Activated CD8-positive, alpha-beta memory T cell treated with anti-CD3 and anti-CD28 coated beads for 36 hours (primary cell): Measurements from ENCODE around the gene RRAGA. TPM values are rescaled to one million over a fixed set of nuclear protein-coding genes. Genes with fewer than 3 reads are reported as not detected.
"Not testable (repeated sequence)": the region's sequence is repeated elsewhere in the genome, so short reads cannot be mapped to it uniquely, and the experiment has no call there.

Source experiments
- CTCF ChIA-PET: fragments of 350-600 bp; sonication (Branson Sonifier 250); formaldehyde crosslinking; loops from one replicate; lab custom pipeline; 2021; ENCODE audit warnings: antibody characterized with exemption; lab: Charles Lee
- POLR2A ChIA-PET: fragments of 350-600 bp; sonication (Branson Sonifier 250); formaldehyde crosslinking; loops from one replicate; lab custom pipeline; 2021; ENCODE audit warnings: antibody characterized with exemption; lab: Charles Lee
- total RNA-seq, 2 experiments: library from RNA; stranded (reverse); gene quantifications; one replicate each; pipeline ENCODE4 v1.2.3, GENCODE V29; 2021

RRAGA gene
- total RNA-seq, result 10 to 100 TPM; 64.2 to 66.7 TPM

DNA sequence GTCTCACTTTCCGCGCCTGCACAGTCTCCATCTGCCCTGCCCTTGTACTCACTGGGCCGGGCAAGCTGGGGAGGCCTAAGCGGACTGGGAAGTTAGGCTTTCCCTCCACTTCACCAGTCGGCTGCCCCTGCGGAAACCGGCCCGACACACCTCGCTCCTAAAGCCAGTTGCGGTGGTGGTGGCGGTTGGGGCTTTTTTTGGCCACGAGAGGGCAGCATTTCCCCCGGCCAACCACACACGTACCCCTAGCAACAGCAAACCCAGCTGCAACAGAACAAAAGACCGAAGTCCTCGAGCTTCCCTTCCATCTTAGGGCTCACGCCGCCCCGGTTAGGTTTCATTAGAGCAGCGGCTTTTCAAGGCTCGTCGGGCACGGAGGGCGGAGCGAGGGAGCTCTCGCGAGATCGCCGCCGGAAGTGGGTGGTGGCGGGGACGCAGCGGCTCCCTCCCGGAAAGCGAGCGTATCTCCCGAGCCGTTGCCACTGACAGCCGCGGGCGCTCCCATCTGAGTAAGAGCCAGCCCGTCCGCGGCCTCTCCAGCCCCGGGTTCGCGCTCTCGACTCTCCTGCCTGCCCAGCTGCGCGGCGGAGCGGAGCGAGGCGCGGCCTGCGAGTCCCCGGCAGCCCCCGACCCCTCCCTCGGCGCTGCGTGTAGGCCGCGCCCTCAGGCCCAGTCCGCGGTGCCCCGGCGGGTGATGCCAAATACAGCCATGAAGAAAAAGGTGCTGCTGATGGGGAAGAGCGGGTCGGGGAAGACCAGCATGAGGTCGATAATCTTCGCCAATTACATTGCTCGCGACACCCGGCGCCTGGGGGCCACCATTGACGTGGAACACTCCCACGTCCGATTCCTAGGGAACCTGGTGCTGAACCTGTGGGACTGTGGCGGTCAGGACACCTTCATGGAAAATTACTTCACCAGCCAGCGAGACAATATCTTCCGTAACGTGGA lies at the start of gene RRAGA:
Gene RRAGA, plus strand, starts transcription at position 462 of the 951 bp plus-strand sequence. Its CDS starts 233 bp downstream, at position 695.
- CTCF ChIA-PET, result interaction anchor here (0.6 to 3.5 kb wide), 5 partner anchors 52 to 408 kb away, joined by 3 to 10 read pairs (median 6); no protein-coding TSS in a partner anchor

DNA sequence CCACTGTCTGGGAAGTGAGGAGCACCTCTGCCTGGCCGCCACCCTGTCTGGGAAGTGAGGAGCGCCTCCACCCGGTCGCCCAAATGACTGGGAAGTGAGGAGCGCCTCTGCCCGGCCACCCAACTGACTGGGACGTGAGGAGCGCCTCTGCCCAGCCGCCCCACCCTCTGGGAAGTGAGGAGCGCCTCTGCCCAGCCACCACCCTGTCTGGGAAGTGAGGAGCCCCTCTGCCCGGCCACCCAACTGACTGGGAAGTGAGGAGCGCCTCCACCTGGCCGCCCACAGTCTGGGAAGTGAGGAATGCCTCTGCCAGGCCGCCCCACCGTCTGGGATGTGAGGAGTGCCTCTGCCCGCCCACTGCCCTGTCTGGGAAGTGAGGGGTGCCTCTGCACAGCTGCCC lies 49.1 kb upstream of the RRAGA start:
- ChIA-PET POLR2A (no interaction called here), CTCF (no interaction called here)

More for the DNA sequence above, at the start of gene RRAGA:
- POLR2A ChIA-PET, result interaction anchor here (0.9 to 1.2 kb wide), 4 partner anchors 81 to 331 kb away, joined by 3 read pairs; partner anchors contain the start of gene RPS6

GRCh38 chr9:19009391-19009965 lies 39.7 kb upstream of the RRAGA start:
- ChIA-PET CTCF (interaction anchor here (0.6 kb wide), 1 partner anchor 11 kb away, joined by 4 read pairs; no protein-coding TSS in a partner anchor), POLR2A (no interaction called here)

DNA sequence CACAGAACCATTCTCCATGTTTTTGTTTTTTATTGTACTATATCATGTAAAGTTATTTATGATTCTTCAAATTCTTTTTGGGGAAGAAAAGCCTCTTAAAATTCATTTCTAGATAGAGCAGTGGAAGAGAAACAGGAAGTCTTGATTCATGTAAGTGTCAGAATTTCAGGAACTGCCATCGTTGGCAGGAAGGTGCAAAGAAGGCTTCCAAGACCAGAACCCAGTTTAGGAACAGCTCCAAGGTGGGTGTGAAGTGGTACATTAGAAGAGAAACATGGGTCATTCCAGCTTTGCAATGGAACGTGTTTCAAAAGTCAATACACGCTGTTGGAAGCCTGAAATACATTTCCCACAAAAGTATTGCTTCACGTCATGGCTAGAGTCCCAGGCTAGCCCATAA lies 31.0 kb upstream of the RRAGA start:
- ChIA-PET CTCF (no interaction called here), POLR2A (no interaction called here)

- ChIA-PET POLR2A (no interaction called here), CTCF (interaction anchor here (0.7 kb wide), 1 partner anchor 11 kb away, joined by 4 read pairs; no protein-coding TSS in a partner anchor)
These were observed 28.3 kb upstream of the RRAGA start for GRCh38 chr9:19020886-19021455.

- CTCF ChIA-PET, POLR2A ChIA-PET: not testable (repeated sequence)
These were observed 27.6 kb upstream of the RRAGA start for GRCh38 chr9:19021649-19022048.

GRCh38 chr9:19022206-19022605 lies 27.0 kb upstream of the RRAGA start:
- ChIA-PET CTCF (no interaction called here), POLR2A (no interaction called here)

DNA sequence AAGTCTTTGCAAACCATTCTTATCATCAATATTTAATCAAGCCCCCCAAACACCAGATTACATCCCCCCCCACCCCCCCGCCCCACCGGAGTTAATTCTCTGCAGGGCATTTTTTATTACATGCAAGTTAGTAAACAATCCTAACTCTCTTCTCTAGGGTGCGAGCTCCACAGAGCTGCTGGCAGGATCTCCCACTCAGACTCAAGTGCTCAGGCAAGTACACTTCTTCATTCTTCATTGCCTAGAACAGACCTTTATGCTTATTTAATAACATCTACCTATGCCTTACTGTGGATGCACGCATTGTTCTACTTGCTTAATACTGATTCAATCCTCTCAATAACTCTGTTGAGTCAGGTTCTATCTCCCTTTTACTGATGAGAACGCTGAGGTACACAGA lies 26.1 kb upstream of the RRAGA start:
- ChIA-PET CTCF (no interaction called here), POLR2A (no interaction called here)

GRCh38 chr9:19026375-19026774 lies 22.9 kb upstream of the RRAGA start:
- ChIA-PET POLR2A (no interaction called here), CTCF (no interaction called here)

- CTCF ChIA-PET, result no interaction called here
- POLR2A ChIA-PET, result no interaction called here
These were observed 21.4 kb upstream of the RRAGA start for GRCh38 chr9:19027825-19028224.

GRCh38 chr9:19028835-19029451 lies 20.3 kb upstream of the RRAGA start:
- CTCF ChIA-PET, result interaction anchor here (0.5 to 1.6 kb wide), 5 partner anchors 14 to 774 kb away, joined by 3 to 5 read pairs (median 4); no protein-coding TSS in a partner anchor
- POLR2A ChIA-PET, result interaction anchor here (0.7 kb wide), 1 partner anchor 576 kb away, joined by 4 read pairs; no protein-coding TSS in a partner anchor

- POLR2A ChIA-PET, result no interaction called here
- CTCF ChIA-PET, result no interaction called here
These were observed 18.3 kb upstream of the RRAGA start for GRCh38 chr9:19030899-19031298.

GRCh38 chr9:19032406-19032805 lies 16.8 kb upstream of the RRAGA start:
- ChIA-PET POLR2A (no interaction called here), CTCF (no interaction called here)

DNA sequence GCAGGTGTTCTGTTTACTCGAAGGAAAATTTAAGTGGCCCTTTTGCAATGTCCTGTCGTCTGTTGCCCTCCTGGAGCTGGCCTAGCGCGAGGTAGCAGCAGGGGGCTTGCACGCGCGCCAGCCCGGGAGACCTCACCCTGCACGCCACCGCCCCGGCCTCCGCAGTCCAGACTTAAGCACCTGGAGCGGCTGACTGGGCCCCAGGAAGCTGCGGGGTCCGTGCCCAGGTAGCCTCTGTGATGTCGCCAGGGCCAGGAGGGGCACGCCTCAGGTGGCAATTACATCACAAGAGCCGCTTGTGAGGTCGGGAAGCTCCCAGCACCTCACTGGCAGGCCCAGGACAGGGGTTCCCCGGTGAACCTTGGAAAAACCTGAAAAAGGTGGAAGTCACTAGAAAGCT lies 16.2 kb upstream of the RRAGA start, which contains the start of gene SAXO1:
Gene SAXO1, minus strand, starts transcription at position 195 of the 400 bp plus-strand sequence. CDS start 301 bp downstream, outside the sequence.
- POLR2A ChIA-PET, result no interaction called here
- CTCF ChIA-PET, result interaction anchor here (0.6 kb wide), 1 partner anchor 180 kb away, joined by 3 read pairs; no protein-coding TSS in a partner anchor

GRCh38 chr9:19036611-19037010 lies 12.6 kb upstream of the RRAGA start:
- CTCF ChIA-PET, result no interaction called here
- POLR2A ChIA-PET, result no interaction called here

- ChIA-PET POLR2A (interaction anchor here (0.7 to 1.2 kb wide), 4 partner anchors 52 to 330 kb away, joined by 3 read pairs; partner anchors contain the start of gene RPS6), CTCF (interaction anchor here (1.0 to 3.5 kb wide), 4 partner anchors 35 to 407 kb away, joined by 3 to 10 read pairs (median 3); no protein-coding TSS in a partner anchor)
These were observed 850 bp downstream of the RRAGA start for GRCh38 chr9:19049917-19050636.

- POLR2A ChIA-PET, result interaction anchor here (0.7 to 1.1 kb wide), 3 partner anchors 51 to 329 kb away, joined by 3 read pairs; partner anchors contain the start of gene RPS6
- CTCF ChIA-PET, result interaction anchor here (1.0 to 3.5 kb wide), 3 partner anchors 34 to 406 kb away, joined by 3 to 10 read pairs (median 3); no protein-coding TSS in a partner anchor
These were observed 1.7 kb downstream of the RRAGA start for GRCh38 chr9:19050637-19051591.
